HG02610 (cell line): ENCODE measurements around the gene RAB3C.

Experiments
- ATAC-seq: cut with Tn5 transposase; IDR thresholded peaks from one replicate; pipeline ENCODE4 v1.9.1; 2021; ENCODE audit warnings: mild to moderate bottlenecking, moderate library complexity; ENCODE audit not compliant: unreplicated experiment

Gene RAB3C

DNA sequence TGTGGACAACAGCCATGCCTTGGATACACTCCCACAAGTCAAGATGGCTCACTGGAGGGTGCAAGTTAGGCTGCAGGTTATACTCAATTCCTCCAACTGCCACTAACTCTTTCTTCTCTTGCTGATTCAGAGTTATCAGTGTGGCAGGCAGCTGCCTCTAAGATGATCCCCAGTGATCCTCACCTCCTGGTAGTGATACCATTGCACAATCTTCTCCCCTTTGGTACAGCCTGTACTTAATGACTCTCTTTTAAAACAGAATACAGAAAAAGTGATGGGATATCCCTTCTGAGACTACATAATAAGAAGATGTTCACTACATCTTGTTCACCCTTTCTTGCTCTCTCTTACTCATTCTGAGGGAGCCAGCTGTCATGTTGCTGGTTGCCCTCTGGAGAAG, 323.1 kb downstream of the RAB3C start:
- no peak for ATAC-seq
